Effector memory CD4-positive, alpha-beta T cell (primary cell): Measurements from ENCODE around the gene SYNE4.
"Not testable (repeated sequence)": the region's sequence is repeated elsewhere in the genome, so short reads cannot be mapped to it uniquely, and the experiment has no call there.

Source experiments
- DNase-seq, 3 donors: peaks; one replicate each; pipeline ENCODE4 v3.0.0-alpha.2; 2020
- H3K27ac ChIP-seq: 2 replicates; pipeline ENCODE4 v1.7.0; 2013; ENCODE audit warnings: mild to moderate bottlenecking, low read length, moderate library complexity; ENCODE audit not compliant: insufficient read depth, poor library complexity, severe bottlenecking
- H3K27me3 ChIP-seq: replicated peaks from 2 replicates; pipeline ENCODE4 v1.7.0; 2013; ENCODE audit warnings: mild to moderate bottlenecking, low read length; ENCODE audit not compliant: insufficient read depth, control insufficient read depth, poor library complexity, severe bottlenecking
- H3K36me3 ChIP-seq: 2 replicates; pipeline ENCODE4 v1.7.0; 2013; ENCODE audit warnings: mild to moderate bottlenecking, low read length, moderate library complexity; ENCODE audit not compliant: control insufficient read depth, insufficient read depth
- H3K4me1 ChIP-seq: 2 replicates; pipeline ENCODE4 v1.7.0; 2013; ENCODE audit warnings: low read length, mild to moderate bottlenecking; ENCODE audit not compliant: control insufficient read depth, insufficient read depth, poor library complexity, severe bottlenecking
- H3K4me3 ChIP-seq: 2 replicates; pipeline ENCODE4 v1.7.0; 2013; ENCODE audit warnings: low read length, low read depth, mild to moderate bottlenecking; ENCODE audit not compliant: insufficient read depth, poor library complexity, severe bottlenecking
- H3K9me3 ChIP-seq: 2 replicates; pipeline ENCODE4 v1.7.0; 2013; ENCODE audit warnings: mild to moderate bottlenecking, low read length, moderate library complexity; ENCODE audit not compliant: control insufficient read depth

SYNE4 gene

GRCh38 chr19:35958660-35959039 lies 50.0 kb downstream of the SYNE4 start:
- no peak overlapping the region for H3K27ac ChIP-seq
- no peak for DNase-seq
- H3K27me3 ChIP-seq: no peaks in the 10 kb centered on the region
- H3K36me3 ChIP-seq: no peaks in the 10 kb centered on the region
- peaks cover 31% of the 10 kb centered on the region for H3K4me1 ChIP-seq
- H3K9me3 ChIP-seq: no peaks in the 10 kb centered on the region
- H3K4me3 ChIP-seq: peak overlapping the region; percentile 64

DNA sequence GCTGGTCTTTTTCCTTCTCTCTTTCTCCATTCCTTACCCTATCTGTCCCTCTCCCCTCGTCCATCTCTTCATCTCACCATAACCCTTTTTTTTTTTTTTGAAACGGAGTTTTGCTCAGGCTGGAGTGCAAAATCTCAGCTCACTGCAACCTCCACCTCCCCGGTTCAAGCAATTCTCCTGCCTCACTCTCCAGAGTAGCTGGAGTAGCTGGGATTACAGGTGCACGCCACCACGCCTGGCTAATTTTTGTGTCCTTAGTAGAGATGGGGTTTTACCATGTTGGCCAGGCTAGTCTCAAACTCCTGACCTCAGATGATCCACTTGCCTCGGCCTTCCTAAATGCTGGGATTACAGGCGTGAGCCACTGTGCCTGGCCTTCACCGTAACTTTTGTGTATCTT lies 51.2 kb downstream of the SYNE4 start:
- H3K4me3 ChIP-seq, H3K27ac ChIP-seq, H3K36me3 ChIP-seq, DNase-seq, H3K9me3 ChIP-seq, H3K27me3 ChIP-seq: not testable (repeated sequence)
- H3K4me1 ChIP-seq: peaks cover 40% of the 10 kb centered on the region

GRCh38 chr19:35955881-35956634 lies 52.6 kb downstream of the SYNE4 start:
- Histone ChIP-seq H3K27ac (no peak overlapping the region), H3K4me1 (peaks cover 40% of the 10 kb centered on the region), H3K27me3 (no peaks in the 10 kb centered on the region), H3K9me3 (no peaks in the 10 kb centered on the region), H3K36me3 (no peaks in the 10 kb centered on the region), H3K4me3 (no peak overlapping the region)
- no peak for DNase-seq
